ENCODE results near the gene PLLP. TPM values are rescaled to one million over a fixed set of nuclear protein-coding genes. Genes with fewer than 3 reads are reported as not detected.
"Not testable (repeated sequence)": the region's sequence is repeated elsewhere in the genome, so short reads cannot be mapped to it uniquely, and the experiment has no call there.

The PLLP gene
- total RNA-seq, 1 experiment from 2014 or later = not detected

GRCh38 chr16:57281791-57282190 lies 2.7 kb downstream of the PLLP start:
- Histone ChIP-seq H3K36me3 (ENCODE audit: insufficient read depth, low read length) (no peaks in the 10 kb centered on the region), H3K4me2 (ENCODE audit: low read depth, low read length, poor library complexity, severe bottlenecking) (no peak overlapping the region), H3K4me3 (ENCODE audit: low read length) (no peak overlapping the region), H3K27me3 (ENCODE audit: low read length) (no peaks in the 10 kb centered on the region), H3K4me1 (ENCODE audit: low read length) (no peaks in the 10 kb centered on the region), H3K9me3 (ENCODE audit: low read length) (no peaks in the 10 kb centered on the region), H4K20me1 (ENCODE audit: insufficient read depth, low read depth, low read length) (no peaks in the 10 kb centered on the region), H3K9me2 (replicated peaks; ENCODE audit: insufficient read depth, low read length) (no peaks in the 10 kb centered on the region), H2AFZ (ENCODE audit: low read length) (no peak overlapping the region), H3K9ac (ENCODE audit: low read length) (no peak overlapping the region), H3K79me2 (ENCODE audit: low read length) (no peaks in the 10 kb centered on the region), H3K27ac (ENCODE audit: low read length) (no peak overlapping the region)
- DNase-seq = no peak

- no peak for DNase-seq
- Histone ChIP-seq H3K4me3 (ENCODE audit: low read length) (no peak overlapping the region), H3K27ac (ENCODE audit: low read length) (no peak overlapping the region), H3K9me2 (replicated peaks; ENCODE audit: insufficient read depth, low read length) (no peaks in the 10 kb centered on the region), H3K9me3 (ENCODE audit: low read length) (no peaks in the 10 kb centered on the region), H3K4me1 (ENCODE audit: low read length) (no peaks in the 10 kb centered on the region), H3K4me2 (ENCODE audit: low read depth, low read length, poor library complexity, severe bottlenecking) (no peak overlapping the region), H3K27me3 (ENCODE audit: low read length) (no peaks in the 10 kb centered on the region), H3K36me3 (ENCODE audit: insufficient read depth, low read length) (no peaks in the 10 kb centered on the region), H2AFZ (ENCODE audit: low read length) (no peak overlapping the region), H3K79me2 (ENCODE audit: low read length) (no peaks in the 10 kb centered on the region), H3K9ac (ENCODE audit: low read length) (no peak overlapping the region), H4K20me1 (ENCODE audit: insufficient read depth, low read depth, low read length) (no peaks in the 10 kb centered on the region)
These were observed 4.5 kb downstream of the PLLP start for GRCh38 chr16:57279780-57280638.

GRCh38 chr16:57278494-57278893 lies 6.0 kb downstream of the PLLP start:
- H3K9me3 ChIP-seq (ENCODE audit: low read length) = no peaks in the 10 kb centered on the region
- no peaks in the 10 kb centered on the region for H3K9me2 ChIP-seq (replicated peaks; ENCODE audit: insufficient read depth, low read length)
- H3K27me3 ChIP-seq (ENCODE audit: low read length) = no peaks in the 10 kb centered on the region
- no peaks in the 10 kb centered on the region for H3K79me2 ChIP-seq (ENCODE audit: low read length)
- H3K4me1 ChIP-seq (ENCODE audit: low read length) = no peaks in the 10 kb centered on the region
- H3K36me3 ChIP-seq (ENCODE audit: insufficient read depth, low read length) = no peaks in the 10 kb centered on the region
- H3K9ac ChIP-seq (ENCODE audit: low read length) = no peak overlapping the region
- no peak overlapping the region for H2AFZ ChIP-seq (ENCODE audit: low read length)
- H3K4me2 ChIP-seq (ENCODE audit: low read depth, low read length, poor library complexity, severe bottlenecking) = no peak overlapping the region
- H4K20me1 ChIP-seq (ENCODE audit: insufficient read depth, low read depth, low read length) = no peaks in the 10 kb centered on the region
- H3K27ac ChIP-seq (ENCODE audit: low read length) = no peak overlapping the region
- H3K4me3 ChIP-seq (ENCODE audit: low read length) = no peak overlapping the region
- DNase-seq = no peak

GRCh38 chr16:57277586-57277985 lies 6.9 kb downstream of the PLLP start:
- no peak for DNase-seq
- Histone ChIP-seq H3K9me3 (ENCODE audit: low read length) (no peaks in the 10 kb centered on the region), H3K27ac (ENCODE audit: low read length) (no peak overlapping the region), H3K4me1 (ENCODE audit: low read length) (no peaks in the 10 kb centered on the region), H2AFZ (ENCODE audit: low read length) (no peak overlapping the region), H3K9ac (ENCODE audit: low read length) (no peak overlapping the region), H3K4me3 (ENCODE audit: low read length) (no peak overlapping the region), H3K79me2 (ENCODE audit: low read length) (no peaks in the 10 kb centered on the region), H3K36me3 (ENCODE audit: insufficient read depth, low read length) (no peaks in the 10 kb centered on the region), H3K4me2 (ENCODE audit: low read depth, low read length, poor library complexity, severe bottlenecking) (no peak overlapping the region), H4K20me1 (ENCODE audit: insufficient read depth, low read depth, low read length) (no peaks in the 10 kb centered on the region), H3K9me2 (replicated peaks; ENCODE audit: insufficient read depth, low read length) (no peaks in the 10 kb centered on the region), H3K27me3 (ENCODE audit: low read length) (no peaks in the 10 kb centered on the region)

GRCh38 chr16:57276596-57276995 lies 7.9 kb downstream of the PLLP start:
- no peak overlapping the region for H3K4me2 ChIP-seq (ENCODE audit: low read depth, low read length, poor library complexity, severe bottlenecking)
- DNase-seq = no peak
- H3K9ac ChIP-seq (ENCODE audit: low read length) = no peak overlapping the region
- no peaks in the 10 kb centered on the region for H4K20me1 ChIP-seq (ENCODE audit: insufficient read depth, low read depth, low read length)
- H3K4me3 ChIP-seq (ENCODE audit: low read length) = no peak overlapping the region
- H3K79me2 ChIP-seq (ENCODE audit: low read length) = no peaks in the 10 kb centered on the region
- H3K27ac ChIP-seq (ENCODE audit: low read length) = no peak overlapping the region
- no peak overlapping the region for H2AFZ ChIP-seq (ENCODE audit: low read length)
- no peaks in the 10 kb centered on the region for H3K36me3 ChIP-seq (ENCODE audit: insufficient read depth, low read length)
- H3K9me2 ChIP-seq (replicated peaks; ENCODE audit: insufficient read depth, low read length) = no peaks in the 10 kb centered on the region
- H3K9me3 ChIP-seq (ENCODE audit: low read length) = no peaks in the 10 kb centered on the region
- H3K27me3 ChIP-seq (ENCODE audit: low read length) = no peaks in the 10 kb centered on the region
- H3K4me1 ChIP-seq (ENCODE audit: low read length) = no peaks in the 10 kb centered on the region

GRCh38 chr16:57275946-57276345 lies 8.5 kb downstream of the PLLP start:
- H3K36me3 ChIP-seq (ENCODE audit: insufficient read depth, low read length); H3K4me3 ChIP-seq (ENCODE audit: low read length); H3K27me3 ChIP-seq (ENCODE audit: low read length); H3K27ac ChIP-seq (ENCODE audit: low read length); H3K9me2 ChIP-seq (replicated peaks; ENCODE audit: insufficient read depth, low read length); H3K9me3 ChIP-seq (ENCODE audit: low read length); DNase-seq; H3K4me1 ChIP-seq (ENCODE audit: low read length); H4K20me1 ChIP-seq (ENCODE audit: insufficient read depth, low read depth, low read length); H3K79me2 ChIP-seq (ENCODE audit: low read length); H2AFZ ChIP-seq (ENCODE audit: low read length); H3K4me2 ChIP-seq (ENCODE audit: low read depth, low read length, poor library complexity, severe bottlenecking); H3K9ac ChIP-seq (ENCODE audit: low read length): not testable (repeated sequence)

DNA sequence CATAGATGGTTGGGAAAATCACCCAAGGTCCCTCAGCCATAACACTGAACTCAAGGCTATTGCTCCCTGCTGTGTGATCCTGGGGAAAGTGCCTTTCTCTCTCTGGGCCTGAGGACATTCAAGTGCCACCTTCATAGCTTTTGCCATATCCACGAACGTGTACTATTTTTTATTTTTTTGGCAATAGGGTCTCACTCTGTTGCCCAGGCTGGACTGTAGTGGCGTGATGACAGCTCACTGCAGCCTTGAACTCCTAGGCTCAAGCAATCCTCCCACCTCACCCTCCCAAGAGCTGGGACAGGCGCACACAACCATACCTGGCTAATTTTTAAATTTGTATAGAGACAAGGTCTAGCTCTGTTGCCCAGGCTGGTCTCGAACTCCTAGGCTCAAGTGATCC lies 10.6 kb downstream of the PLLP start:
- no peaks in the 10 kb centered on the region for H3K27me3 ChIP-seq (ENCODE audit: low read length)
- no peak overlapping the region for H3K9ac ChIP-seq (ENCODE audit: low read length)
- no peak for DNase-seq

DNA sequence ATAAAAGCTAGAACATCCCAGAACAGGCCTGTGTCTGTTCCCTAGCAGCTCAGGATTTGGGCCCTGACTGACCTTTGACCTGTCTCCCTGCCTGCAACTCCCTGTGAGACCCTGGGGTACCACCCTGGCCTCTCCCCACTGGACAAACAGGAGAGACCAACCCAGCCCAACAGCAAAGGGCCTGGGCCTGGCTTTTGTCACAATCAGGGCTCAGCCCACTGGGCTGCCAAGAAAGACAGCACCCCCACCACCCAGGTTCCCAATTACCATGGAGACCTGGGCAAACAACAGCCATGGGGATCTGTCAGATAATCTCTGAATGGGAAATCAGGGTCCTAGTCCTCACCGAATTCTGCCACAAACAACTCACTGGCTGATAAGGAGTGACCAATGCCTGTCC lies 11.1 kb downstream of the PLLP start:
- Histone ChIP-seq H3K4me3 (ENCODE audit: low read length) (no peak overlapping the region), H3K4me2 (ENCODE audit: low read depth, low read length, poor library complexity, severe bottlenecking) (no peak overlapping the region), H3K9ac (ENCODE audit: low read length) (no peak overlapping the region), H3K9me2 (replicated peaks; ENCODE audit: insufficient read depth, low read length) (no peaks in the 10 kb centered on the region), H3K27me3 (ENCODE audit: low read length) (no peaks in the 10 kb centered on the region), H3K79me2 (ENCODE audit: low read length) (no peaks in the 10 kb centered on the region), H4K20me1 (ENCODE audit: insufficient read depth, low read depth, low read length) (no peaks in the 10 kb centered on the region), H3K36me3 (ENCODE audit: insufficient read depth, low read length) (no peaks in the 10 kb centered on the region), H3K4me1 (ENCODE audit: low read length) (no peaks in the 10 kb centered on the region), H2AFZ (ENCODE audit: low read length) (no peak overlapping the region), H3K9me3 (ENCODE audit: low read length) (no peaks in the 10 kb centered on the region), H3K27ac (ENCODE audit: low read length) (no peak overlapping the region)
- no peak for DNase-seq

More for the DNA sequence above, 10.6 kb downstream of the PLLP start:
- no peak overlapping the region for H3K27ac ChIP-seq (ENCODE audit: low read length)
- no peaks in the 10 kb centered on the region for H3K9me2 ChIP-seq (replicated peaks; ENCODE audit: insufficient read depth, low read length)
- no peaks in the 10 kb centered on the region for H3K36me3 ChIP-seq (ENCODE audit: insufficient read depth, low read length)
- H4K20me1 ChIP-seq (ENCODE audit: insufficient read depth, low read depth, low read length) = no peaks in the 10 kb centered on the region
- no peaks in the 10 kb centered on the region for H3K79me2 ChIP-seq (ENCODE audit: low read length)
- no peak overlapping the region for H3K4me2 ChIP-seq (ENCODE audit: low read depth, low read length, poor library complexity, severe bottlenecking)
- H3K9me3 ChIP-seq (ENCODE audit: low read length) = no peaks in the 10 kb centered on the region
- no peak overlapping the region for H3K4me3 ChIP-seq (ENCODE audit: low read length)
- no peak overlapping the region for H2AFZ ChIP-seq (ENCODE audit: low read length)
- no peaks in the 10 kb centered on the region for H3K4me1 ChIP-seq (ENCODE audit: low read length)

All from Karpas-422 (cell line).